Measurements from ENCODE around the gene TMEM109. TPM values are rescaled to one million over a fixed set of nuclear protein-coding genes. Genes with fewer than 3 reads are reported as not detected.

The TMEM109 gene
- polyA plus RNA-seq, 2 of the 4 experiments (the other 2 are of a cell fraction) = 40.9 to 93.0 TPM

- Histone ChIP-seq H3K4me1 (peaks cover 25% of the 10 kb centered on the region), H3K4me3 (peak overlapping the region; percentile 70; the same call in 2 of the 3 replicates), H3K9me3 (no peaks in the 10 kb centered on the region), H3K27ac (peak overlapping the region in 1 of 2 experiments; percentile 97; a peak in 4 of 6 replicates), H3K4me2 (peak overlapping the region; percentile 90)
- FAIRE-seq (no peak), ATAC-seq (peak in 1 of 2 experiments; percentile 20; a peak in 3 of 6 replicates), DNase-seq (ENCODE audit: low read depth in 1 of 2, low spot score in 1 of 2) (no peak)
- TF ChIP-seq ATOH8 (CRISPR knock-in tag; IDR thresholded peaks at IDR 0.05; ENCODE audit: low read depth) (no peak), CTCF (IDR thresholded peaks at IDR 0.05) (no peak), ZNF302 (CRISPR knock-in tag; IDR thresholded peaks at IDR 0.05) (no peak), PHF8 (IDR thresholded peaks at IDR 0.05; ENCODE audit: borderline replicate concordance, low read depth) (no peak), CHD4 (IDR thresholded peaks at IDR 0.05; ENCODE audit: borderline replicate concordance) (no peak), RFX5 (IDR thresholded peaks at IDR 0.05) (no peak), KDM5A (IDR thresholded peaks at IDR 0.05) (no peak), TFCP2L1 (CRISPR knock-in tag; IDR thresholded peaks at IDR 0.05) (no peak), HES2 (IDR thresholded peaks at IDR 0.05) (no peak), BCL3 (IDR thresholded peaks at IDR 0.05) (no peak), PBX3 (IDR thresholded peaks at IDR 0.05) (no peak), FOSB (CRISPR knock-in tag; IDR thresholded peaks at IDR 0.05) (no peak), FOSL2 (IDR thresholded peaks at IDR 0.05) (no peak), FOSL2 (CRISPR knock-in tag; IDR thresholded peaks at IDR 0.05) (no peak)
- POLR2A ChIA-PET = interaction anchor here (1.1 to 1.6 kb wide), 2 partner anchors 8 to 10 kb away, joined by 5 to 6 read pairs; partner anchors contain the start of gene TMEM109
- CTCF ChIA-PET = interaction anchor here (1.2 to 2.1 kb wide), 6 partner anchors 9 to 93 kb away, joined by 3 to 8 read pairs (median 5); partner anchors contain the start of gene TMEM109
- WGBS (ENCODE audit: missing lambda C conversion rate) = 50% methylated on average over 2 of the region's 6 CpGs
Observed at GRCh38 chr11:60923800-60924109, 9.8 kb downstream of the TMEM109 start.

- Histone ChIP-seq H3K4me1 (peaks cover 20% of the 10 kb centered on the region), H3K4me2 (peak within 1 kb of the TSS; percentile 90), H3K9me3 (no peaks in the 10 kb centered on the region), H3K4me3 (peak within 1 kb of the TSS; percentile 70), H3K27ac (peak within 1 kb of the TSS; percentile 82 to 97)
- ChIA-PET CTCF (interaction anchor here (1.2 to 2.1 kb wide), 5 partner anchors 9 to 93 kb away, joined by 3 to 8 read pairs (median 6); partner anchors contain the start of gene TMEM109), POLR2A (interaction anchor here (1.1 to 1.6 kb wide), 2 partner anchors 9 to 11 kb away, joined by 5 to 6 read pairs; partner anchors contain the start of gene TMEM109)
- peak; percentile 79 to 90 for ATAC-seq
- no peak for FAIRE-seq
- under 1% methylated on average over 16 of the region's 69 CpGs for WGBS (ENCODE audit: missing lambda C conversion rate)
- TF ChIP-seq MYC (IDR thresholded peaks at IDR 0.05; ENCODE audit: borderline replicate concordance, low read length) (peak; percentile 85), CTCF (IDR thresholded peaks at IDR 0.05) (peak; percentile 15; the same call in 1 of the 3 replicates), SMC3 (IDR thresholded peaks at IDR 0.05) (no peak), JUN (IDR thresholded peaks at IDR 0.05) (peak in 1 of 2 experiments; percentile 67; a peak in 2 of 5 replicates), ZFP36 (IDR thresholded peaks at IDR 0.05; ENCODE audit: borderline replicate concordance, partially characterized antibody) (peak; percentile 24), E2F6 (IDR thresholded peaks at IDR 0.05; ENCODE audit: borderline replicate concordance, low read depth) (peak; percentile 85), HOXB5 (CRISPR knock-in tag; IDR thresholded peaks at IDR 0.05) (no peak), BCL3 (IDR thresholded peaks at IDR 0.05) (peak; percentile 44; the same call in 1 of the 3 replicates), MAX (IDR thresholded peaks at IDR 0.05) (peak; percentile 96), RNF2 (IDR thresholded peaks at IDR 0.05; ENCODE audit: borderline replicate concordance, low read depth) (no peak), POLR2A (IDR thresholded peaks at IDR 0.05; ENCODE audit: low read length) (peak; percentile 52), RFX5 (IDR thresholded peaks at IDR 0.05) (0 out of 2 replicates have a peak, but pooled peaks have one; percentile 30), RCOR1 (IDR thresholded peaks at IDR 0.05; ENCODE audit: low read depth, low read length) (no peak), KDM1A (IDR thresholded peaks at IDR 0.05; ENCODE audit: low read depth) (peak; percentile 63; the same call in 1 of the 2 replicates)
- peak; percentile 68 to 93 for DNase-seq (ENCODE audit: low read depth in 1 of 2, low spot score in 1 of 2)
Observed at GRCh38 chr11:60924110-60924905, 10.3 kb downstream of the TMEM109 start, which contains the start of gene TMEM132A. Gene TMEM132A (plus strand): TSS chr11:60924460. CDS start chr11:60924634, 174 bp downstream.
